LNCaP clone FGC (cell line): ENCODE measurements around the gene CORO6.

Experiments used
- DNase-seq: peaks from one replicate; pipeline ENCODE4 v3.0.0-alpha.2; 2011; ENCODE audit warnings: low read depth
- H3K4me3 ChIP-seq: 2 replicates; pipeline ENCODE4 v1.5.1; 2011; ENCODE audit warnings: mild to moderate bottlenecking, low read depth, low read length, control low read depth
- CTCF ChIP-seq: IDR thresholded peaks from 2 replicates; pipeline ENCODE4 v1.5.1; 2012; ENCODE audit warnings: mild to moderate bottlenecking; ENCODE audit not compliant: control insufficient read depth, insufficient read depth; ENCODE audit errors: extremely low read depth

CORO6 gene

DNA sequence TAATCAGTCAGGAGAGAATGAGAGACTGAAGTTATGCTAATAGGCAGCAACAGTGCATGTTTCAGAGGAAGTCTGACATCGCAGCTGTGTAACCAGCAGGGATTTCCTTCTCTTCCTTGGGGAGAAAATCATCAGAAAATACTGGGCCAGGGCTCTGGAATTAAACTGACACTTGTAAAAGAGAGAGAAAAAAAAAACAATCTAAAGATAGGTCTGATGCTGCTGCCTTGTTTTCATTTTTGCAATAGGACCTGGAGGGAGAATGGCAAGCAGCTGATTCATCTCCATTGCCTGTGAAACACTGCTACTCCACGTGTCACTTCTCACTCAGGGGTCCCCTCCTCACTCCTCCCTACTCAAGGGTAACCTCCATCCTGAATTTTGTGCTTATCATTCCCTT lies 17.7 kb upstream of the CORO6 start:
- TF ChIP-seq CTCF: no peak
- no peak overlapping the region for H3K4me3 ChIP-seq
- no peak for DNase-seq

GRCh38 chr17:29633886-29634285 lies 11.2 kb upstream of the CORO6 start:
- no peak for TF ChIP-seq CTCF
- no peak for DNase-seq
- H3K4me3 ChIP-seq: no peak overlapping the region

DNA sequence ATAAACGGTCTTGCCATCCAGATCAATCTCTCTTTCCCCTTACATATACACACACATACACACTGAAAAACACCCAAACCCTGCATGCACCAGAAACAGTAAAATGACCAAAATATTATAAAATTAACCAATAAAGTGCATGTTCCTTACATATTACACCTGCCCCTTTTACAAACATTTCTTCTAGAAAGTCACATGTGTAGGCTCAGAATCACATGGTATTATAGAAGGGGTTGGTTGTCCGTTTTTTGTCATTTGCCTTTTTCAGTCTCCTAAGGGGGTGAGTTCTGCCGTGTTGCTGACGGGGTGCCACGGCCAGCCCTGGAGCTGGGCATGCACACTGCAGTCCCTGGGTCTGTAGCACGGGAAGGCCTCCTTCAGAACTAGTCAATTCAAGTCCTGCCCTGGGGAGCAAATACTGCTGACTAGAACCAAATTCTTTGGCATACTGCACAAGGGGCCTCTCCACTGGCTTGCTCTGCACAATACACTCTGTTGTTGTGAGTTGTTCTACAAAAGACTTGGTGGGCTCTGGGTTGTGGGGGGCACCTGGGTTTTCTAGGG lies 8.0 kb upstream of the CORO6 start:
- DNase-seq: no peak
- TF ChIP-seq CTCF: no peak
- no peak overlapping the region for H3K4me3 ChIP-seq

- no peak for TF ChIP-seq CTCF
- DNase-seq: no peak
- no peak overlapping the region for H3K4me3 ChIP-seq
Measured at GRCh38 chr17:29629839-29630238, 7.1 kb upstream of the CORO6 start.

DNA sequence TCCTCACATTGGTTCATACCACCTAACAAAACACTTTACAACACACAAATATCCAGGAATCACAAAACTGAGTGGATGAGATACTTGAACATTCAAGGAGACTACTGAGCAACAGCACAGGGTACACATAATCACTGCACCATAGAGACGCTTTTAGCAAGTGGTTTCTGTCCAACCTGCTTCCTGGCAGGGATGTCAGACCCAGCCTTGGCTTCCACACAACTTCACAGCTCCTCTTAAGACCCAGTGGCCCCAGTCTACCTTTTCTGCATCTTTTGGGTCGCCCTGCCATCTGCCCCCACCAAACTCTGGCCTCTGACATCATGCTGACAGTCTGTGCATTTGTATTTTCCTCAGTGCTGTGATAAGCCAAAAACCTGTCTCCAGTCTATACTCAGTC lies 5.9 kb upstream of the CORO6 start:
- TF ChIP-seq CTCF: no peak
- H3K4me3 ChIP-seq: no peak overlapping the region
- DNase-seq: no peak

- no peak overlapping the region for H3K4me3 ChIP-seq
- DNase-seq: peak; percentile 97
- TF ChIP-seq CTCF: no peak
Measured at GRCh38 chr17:29627951-29628350, 5.2 kb upstream of the CORO6 start.

DNA sequence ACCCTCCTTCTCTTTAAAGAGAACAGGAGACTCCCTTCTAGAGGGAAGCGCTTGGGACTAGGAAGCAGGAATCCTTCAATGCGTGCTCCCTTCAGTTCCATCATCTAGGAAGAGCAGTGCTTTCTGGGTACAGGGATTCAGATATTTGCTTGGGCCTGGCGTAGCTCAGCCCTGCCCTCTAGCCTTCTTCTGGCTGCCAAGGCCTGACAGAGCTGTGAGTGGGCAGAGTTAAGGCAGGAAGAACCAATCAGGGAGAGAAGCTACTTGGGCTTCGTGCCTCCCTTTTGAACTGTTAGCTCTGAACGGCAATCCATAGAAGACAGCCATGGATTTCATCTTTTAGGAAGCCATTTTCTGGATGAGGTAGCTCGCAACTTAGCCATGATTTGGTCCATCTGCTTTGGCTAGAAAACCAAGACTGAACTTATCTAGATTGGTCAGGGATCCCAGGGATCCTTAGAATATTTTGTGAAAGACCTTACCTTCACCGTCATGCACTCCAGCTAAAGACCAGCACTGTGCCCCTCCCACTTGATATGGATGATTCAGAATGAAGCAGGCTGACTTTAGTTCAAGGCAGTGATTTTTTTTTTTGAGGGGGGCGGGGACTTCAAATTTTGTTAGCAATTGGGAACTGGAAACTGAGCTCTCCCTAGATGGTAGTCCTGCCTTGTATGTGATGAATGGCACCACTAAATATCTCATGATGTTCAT lies 2.5 kb upstream of the CORO6 start:
- no peak for TF ChIP-seq CTCF
- no peak for DNase-seq
- H3K4me3 ChIP-seq: no peak overlapping the region
